Measurements from ENCODE around the gene RAD54L.
"Not testable (repeated sequence)": the region's sequence is repeated elsewhere in the genome, so short reads cannot be mapped to it uniquely, and the experiment has no call there.

Gene RAD54L

DNA sequence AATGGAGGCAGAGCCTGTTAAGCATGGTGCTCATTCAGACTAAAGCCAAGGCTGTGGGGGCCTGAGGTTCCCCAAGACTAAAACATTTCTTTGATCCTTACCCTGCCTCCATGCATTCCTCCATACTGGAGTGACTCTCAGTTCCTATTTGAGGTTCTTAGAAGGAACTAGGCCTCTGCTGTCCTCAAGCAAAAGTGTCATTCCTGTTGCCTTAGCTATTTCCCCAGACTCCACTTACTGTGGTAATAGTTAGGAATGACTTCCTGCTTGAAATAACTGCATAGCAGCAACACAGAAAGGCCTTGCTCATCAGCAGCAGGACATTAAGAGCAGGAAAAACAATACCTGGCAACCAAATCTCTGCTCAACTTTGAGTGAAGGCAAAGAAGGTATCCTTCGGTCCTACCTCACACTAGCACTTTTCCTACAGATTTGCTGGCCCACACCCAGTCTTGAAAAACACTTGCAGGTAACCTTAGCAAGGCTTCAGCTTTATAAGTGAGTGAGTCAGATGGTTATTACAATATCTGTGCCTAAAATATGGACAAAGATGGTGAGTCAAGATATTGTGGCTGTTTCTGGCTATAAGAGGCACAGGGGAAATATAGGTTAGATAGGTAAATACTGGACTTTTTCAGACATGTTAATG, 41.0 kb downstream of the RAD54L start:
- no peak for DNase-seq

- no peak for DNase-seq
These were observed 41.6 kb downstream of the RAD54L start for GRCh38 chr1:46289134-46289494.

DNA sequence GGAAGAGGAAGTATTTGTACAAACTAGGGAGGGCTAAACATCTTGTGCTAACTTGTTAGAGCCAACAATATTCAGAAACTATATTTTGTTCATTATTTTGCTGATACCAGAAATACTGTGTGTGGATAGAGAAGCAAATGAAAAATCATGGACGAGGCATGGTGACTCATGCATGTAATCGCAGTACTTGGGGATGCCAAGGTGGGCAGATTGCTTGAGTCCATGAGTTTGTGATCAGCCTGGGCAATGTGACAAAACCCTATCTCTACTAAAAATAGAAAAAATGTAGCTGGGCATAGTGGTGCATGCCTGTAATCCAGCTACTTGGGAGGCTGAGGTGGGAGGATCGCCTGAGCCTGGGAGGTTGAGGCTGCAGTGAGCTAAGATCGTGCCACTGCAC, 42.4 kb downstream of the RAD54L start:
- DNase-seq = no peak

- DNase-seq = no peak
These were observed 47.7 kb downstream of the RAD54L start for GRCh38 chr1:46295306-46295705.

GRCh38 chr1:46298387-46298786, 50.8 kb downstream of the RAD54L start:
- DNase-seq = no peak

DNA sequence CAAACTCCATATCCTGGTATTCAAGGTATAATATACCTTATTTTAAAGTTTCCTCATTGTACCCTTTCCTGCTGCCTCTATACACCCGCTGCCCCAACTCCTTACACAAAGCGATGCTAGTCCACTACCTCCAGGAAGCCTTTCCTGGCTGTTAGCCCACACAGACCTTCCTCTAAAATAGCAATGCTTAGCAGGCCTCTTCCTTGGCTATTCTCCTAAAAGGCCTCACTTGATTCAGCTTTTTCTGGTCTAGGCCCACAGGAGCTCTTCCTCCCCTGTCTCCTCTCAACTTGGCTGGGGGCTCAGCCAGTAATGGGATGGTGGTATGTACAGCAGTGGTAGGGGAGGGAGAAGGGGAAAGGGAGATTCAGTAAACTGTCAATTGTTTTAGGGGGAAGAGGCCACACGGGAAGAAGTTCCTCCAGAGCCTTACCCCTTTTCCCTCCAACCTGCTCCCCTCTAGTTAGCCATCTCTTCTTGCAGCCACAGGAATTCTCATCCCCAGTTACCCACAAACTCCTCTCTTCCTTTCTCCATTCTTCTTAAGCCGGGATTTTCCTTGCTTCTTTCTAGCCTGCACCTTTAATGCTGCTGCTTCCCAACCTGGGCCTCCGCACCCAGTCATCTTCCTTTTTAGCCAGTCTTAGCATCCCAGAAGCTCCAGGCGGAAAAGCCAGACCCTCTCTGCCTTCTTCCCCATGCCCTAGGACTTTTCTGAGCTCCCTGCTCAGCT, 53.3 kb downstream of the RAD54L start:
- no peak for DNase-seq

GRCh38 chr1:46301406-46301807, 53.8 kb downstream of the RAD54L start:
- no peak for DNase-seq

DNA sequence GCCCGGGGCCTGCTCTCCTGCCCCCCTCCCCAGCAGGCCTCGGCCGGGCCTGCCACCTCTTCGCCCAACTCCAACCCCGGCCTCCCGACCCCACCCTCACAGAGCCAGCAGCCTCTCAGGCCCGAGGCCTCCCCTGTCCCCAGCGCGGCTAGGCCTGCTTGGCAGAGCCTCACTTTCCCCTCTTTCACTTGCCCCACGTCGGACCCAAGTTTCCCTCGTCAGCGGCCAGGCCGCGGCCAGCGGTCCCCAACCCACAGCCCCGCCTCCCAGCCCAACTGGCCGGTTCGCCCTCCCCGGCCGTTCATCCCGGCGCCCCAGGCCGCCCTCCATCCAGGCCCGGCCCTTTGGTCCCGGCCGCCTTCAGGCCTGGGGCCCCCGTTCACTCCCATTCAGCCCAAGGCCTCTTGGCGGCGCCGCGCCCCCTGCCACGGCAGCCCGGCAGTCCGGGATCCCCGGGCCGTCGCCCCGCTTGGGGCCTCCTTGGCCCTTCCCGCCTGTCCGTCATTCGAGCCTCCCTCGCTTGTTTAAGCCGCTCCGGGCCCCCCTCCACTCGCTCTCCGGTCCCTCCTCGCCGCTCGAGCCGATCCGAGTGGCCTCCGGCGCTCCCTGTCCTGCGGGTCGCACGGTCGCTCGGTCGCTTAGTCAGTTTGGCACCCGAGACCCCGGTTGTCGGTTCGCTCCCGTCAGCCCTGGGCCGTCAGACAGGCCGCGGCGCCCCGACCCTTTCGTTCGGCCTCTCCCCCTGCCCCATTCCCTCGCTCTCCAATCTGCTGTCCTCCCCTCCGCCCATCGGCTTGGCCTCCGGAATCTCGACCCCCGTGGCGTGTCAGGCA, 54.5 kb downstream of the RAD54L start:
- peak; percentile 37 for DNase-seq

GRCh38 chr1:46302641-46303037, 55.1 kb downstream of the RAD54L start:
- DNase-seq = no peak

- DNase-seq = peak; percentile 91
These were observed 55.7 kb downstream of the RAD54L start, which contains the start of the genes LRRC41 and UQCRH for GRCh38 chr1:46303038-46303871. TSS of gene LRRC41 (minus strand) at chr1:46303616. CDS start at chr1:46303322, 294 bp downstream. TSS of gene UQCRH (plus strand) at chr1:46303698. CDS start at chr1:46303767, 69 bp downstream.

- no peak for DNase-seq
These were observed 56.3 kb downstream of the RAD54L start for GRCh38 chr1:46303872-46304326.

DNA sequence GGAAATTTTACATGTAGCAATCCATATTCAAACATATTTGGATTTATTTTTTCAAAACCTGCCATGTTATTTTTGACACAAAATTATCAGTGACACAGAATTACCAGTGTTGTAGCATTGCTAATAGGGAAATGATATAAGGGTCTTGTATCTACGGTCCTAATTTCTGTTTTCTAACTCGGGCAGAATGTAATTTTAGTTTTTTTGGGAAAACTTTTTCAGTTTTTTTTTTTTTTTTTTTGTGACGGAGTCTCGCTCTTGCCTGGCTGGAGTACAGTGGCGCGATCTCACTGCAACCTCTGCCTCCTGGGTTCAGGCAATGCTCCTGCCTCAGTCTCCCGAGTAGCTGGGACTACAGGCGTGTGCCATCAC, 58.6 kb downstream of the RAD54L start:
- no peak for DNase-seq

- DNase-seq = no peak
These were observed 62.0 kb downstream of the RAD54L start for GRCh38 chr1:46309401-46310159.

DNA sequence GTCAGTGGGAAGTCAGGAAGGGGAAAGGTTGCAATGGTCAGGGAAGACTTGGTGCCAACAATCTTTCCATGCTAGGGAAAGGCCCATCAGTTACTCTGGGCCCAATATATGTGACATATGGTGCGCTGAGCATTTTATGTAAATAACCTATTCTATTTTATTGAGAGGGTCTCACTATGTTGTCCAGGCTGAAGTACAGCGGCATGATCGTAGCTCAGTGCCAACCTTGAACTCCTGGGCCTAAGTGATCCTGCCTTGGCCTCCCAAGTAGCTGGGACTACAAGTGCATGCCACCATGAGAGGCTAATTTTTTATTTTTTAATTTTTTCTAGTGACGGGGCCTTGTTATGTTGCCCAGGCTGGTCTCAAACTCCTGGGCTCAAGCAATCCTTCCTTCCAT, 62.8 kb downstream of the RAD54L start:
- DNase-seq = no peak

DNA sequence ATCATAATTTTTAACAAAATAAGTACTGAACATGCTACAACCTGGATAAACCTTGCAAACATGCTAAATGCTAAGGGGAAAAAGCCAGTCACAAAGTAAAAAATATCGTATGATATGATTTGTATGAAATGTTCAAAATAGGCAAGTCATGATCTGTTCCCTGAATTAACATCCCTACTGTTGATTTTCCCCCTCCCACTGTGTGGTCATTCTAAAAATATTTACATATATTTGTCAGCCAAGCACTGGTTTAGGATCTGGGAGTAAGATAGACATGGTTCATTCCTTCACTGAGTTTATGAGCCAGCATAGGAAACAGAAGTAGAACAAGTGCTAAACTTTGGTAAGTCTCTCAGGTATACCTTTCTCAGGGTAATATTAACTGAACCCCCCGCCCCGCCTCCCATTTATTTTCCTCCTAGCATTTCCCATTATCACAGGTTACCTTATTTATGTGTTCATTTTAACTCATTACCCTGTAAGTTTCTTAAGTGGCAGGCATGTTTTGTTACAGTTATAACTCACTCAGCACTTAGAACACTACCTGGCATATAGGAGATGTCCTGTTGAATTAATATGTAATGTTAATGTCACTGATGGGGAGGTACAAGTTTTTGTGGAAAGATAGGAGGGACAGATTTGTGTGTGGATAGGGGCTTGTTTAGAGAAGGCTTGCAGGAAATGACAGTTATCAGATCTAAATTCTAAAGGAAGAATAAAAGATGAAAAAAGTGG, 68.3 kb downstream of the RAD54L start:
- DNase-seq = no peak

DNA sequence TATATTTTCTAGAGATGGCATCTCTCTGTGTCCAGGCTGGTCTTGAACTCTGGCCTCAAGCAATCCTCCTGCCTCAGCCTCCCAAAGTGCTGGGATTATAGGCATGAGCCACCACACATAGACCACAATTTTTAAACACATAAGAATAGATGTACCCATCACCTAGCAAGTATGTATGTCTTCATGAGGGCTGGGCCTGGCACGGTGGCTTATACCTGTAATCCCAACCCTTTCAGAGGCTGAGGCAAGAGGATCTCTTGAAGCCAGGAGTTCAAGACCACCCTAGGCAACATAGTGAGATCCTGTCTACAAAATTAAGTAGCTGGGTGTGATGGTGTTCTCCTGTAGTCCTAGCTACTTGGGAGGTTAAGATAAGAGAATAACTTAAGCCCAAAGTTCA, 69.8 kb downstream of the RAD54L start:
- DNase-seq = no peak

DNA sequence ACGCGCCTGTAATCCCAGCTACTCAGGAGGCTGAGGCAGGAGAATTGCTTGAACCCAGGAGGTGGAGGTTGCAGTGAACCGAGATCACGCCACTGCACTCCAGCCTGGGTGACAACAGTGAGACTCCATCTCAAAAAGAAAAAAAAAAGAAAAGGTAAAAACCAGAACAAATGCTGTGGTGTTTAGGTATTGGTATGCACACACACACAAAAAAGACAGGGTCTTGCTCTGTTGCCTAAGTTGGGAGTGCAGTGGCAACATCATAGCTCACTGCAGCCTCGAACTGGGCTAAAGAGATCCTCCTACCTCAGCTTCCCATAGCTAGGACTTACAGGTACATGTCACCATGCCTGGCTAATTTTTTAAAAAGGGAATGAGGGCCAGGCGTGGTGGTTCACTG, 71.7 kb downstream of the RAD54L start:
- DNase-seq = not testable (repeated sequence)

DNA sequence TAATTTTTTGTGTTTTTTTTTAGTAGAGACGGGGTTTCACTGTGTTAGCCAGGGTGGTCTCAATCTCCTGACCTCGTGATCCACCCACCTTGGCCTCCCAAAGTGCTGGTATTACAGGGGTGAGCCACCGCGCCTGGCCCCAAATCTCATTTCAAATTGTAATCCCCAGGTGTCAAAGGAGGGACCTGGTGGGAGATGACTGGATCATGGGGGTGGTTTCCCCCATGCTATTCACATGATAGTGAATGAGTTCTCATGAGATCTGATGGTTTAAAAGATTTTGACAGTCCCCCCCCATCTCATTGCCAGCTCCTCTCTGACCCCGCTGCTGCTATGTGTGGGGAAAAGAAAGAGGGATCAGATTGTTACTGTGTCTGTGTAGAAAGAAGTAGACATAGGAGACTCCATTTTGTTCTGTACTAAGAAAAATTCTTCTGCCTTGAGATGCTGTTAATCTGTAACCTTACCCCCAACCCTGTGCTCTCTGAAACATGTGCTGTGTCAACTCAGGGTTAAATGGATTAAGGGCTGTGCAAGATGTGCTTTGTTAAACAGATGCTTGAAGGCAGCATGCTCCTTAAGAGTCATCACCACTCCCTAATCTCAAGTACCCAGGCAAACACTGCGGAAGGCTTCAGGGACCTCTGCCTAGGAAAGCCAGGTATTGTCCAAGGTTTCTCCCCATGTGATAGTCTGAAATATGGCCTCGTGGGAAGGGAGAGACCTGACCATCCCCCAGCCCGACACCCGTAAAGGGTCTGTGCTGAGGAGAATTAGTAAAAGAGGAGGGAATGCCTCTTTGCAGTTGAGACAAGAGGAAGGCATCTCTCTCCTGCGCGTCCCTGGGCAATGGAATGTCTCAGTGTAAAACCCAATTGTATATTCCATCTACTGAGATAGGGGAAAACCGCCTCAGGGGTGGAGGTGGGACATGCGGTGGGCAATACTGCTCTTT, 72.7 kb downstream of the RAD54L start:
- DNase-seq = not testable (repeated sequence)

DNA sequence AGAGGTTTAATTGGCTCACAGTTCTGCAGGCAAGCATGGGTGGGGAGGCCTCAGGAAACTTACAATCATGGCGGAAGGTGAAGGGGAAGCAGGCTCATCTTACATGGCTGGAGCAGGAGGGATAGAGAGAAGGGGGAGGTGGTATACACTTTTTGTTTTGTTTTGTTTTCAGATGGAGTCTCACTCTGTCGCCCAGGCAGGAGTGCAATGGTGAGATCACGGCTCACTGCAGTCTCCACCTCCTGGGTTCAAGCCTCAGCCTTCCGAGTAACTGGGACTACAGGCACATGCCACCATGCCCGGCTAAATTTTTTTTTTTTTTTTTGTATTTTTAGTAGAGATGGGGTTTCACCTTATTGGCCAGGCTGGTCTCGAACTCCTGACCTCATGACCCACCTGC, 74.6 kb downstream of the RAD54L start:
- not testable (repeated sequence) for DNase-seq

Data from activated CD4-positive, alpha-beta T cell treated with anti-CD3 and anti-CD28 coated beads for 1 hour (primary cell).